ENCODE measurements around the gene MGAT3. TPM values are rescaled to one million over a fixed set of nuclear protein-coding genes. Genes with fewer than 3 reads are reported as not detected.

Gene MGAT3
- total and polyA plus RNA-seq, 2 of the 8 experiments (the other 6 are each of a cell fraction or from before 2014, with no cell fraction given): 4.3 to 9.2 TPM

DNA sequence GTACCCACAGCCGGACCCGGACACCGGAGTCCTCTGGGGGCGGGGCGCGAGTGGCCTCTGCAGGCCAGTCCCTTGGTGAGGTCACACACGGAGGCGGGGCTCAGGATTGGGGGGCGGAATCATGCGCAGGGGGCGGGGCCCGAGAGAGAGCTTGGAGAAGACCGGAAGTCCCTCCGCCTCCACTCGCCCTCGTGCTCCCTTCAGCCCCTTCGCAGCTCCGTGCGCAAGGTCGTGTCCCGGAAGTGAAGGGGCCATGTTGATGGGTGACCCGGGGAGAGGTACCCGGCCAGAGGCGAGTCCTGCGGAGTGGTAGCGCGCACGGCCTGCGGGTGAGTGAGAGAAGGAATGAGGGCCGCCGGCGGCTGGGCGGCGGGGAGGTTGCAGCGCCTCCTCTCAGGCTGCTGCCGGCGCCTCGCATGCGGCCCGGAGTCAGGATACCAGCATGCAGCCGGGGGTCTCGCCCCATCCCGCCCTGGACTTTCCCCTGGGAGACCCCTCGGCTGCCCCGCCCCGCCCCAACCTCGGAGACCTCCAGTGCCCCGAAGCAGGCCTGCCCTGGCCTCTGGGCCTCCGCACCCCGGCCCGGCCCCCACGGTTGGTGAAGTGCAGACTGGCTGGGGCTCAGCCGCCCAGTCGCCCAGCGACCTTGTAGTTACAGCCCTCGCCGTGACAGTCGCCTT, 45.4 kb downstream of the MGAT3 start, which contains the start of gene MIEF1 (continued):
- TF ChIP-seq JUND (IDR thresholded peaks at IDR 0.05; ENCODE audit: low read length) (no peak), BRCA1 (IDR thresholded peaks at IDR 0.05; ENCODE audit: low read depth, low read length) (no peak), BACH1 (IDR thresholded peaks at IDR 0.05; ENCODE audit: low read length) (peak; percentile 31; the same call in 1 of the 2 replicates), FOSL1 (IDR thresholded peaks at IDR 0.05; ENCODE audit: insufficient read depth, low read depth, low read length) (no peak)

Data from H1 (cell line).